Progenitor cell of endocrine pancreas (in vitro differentiated cells): ENCODE results near the gene FRMD4A. TPM values are rescaled to one million over a fixed set of nuclear protein-coding genes. Genes with fewer than 3 reads are reported as not detected.

Experiments
- DNase-seq: peaks from one replicate; pipeline ENCODE4 v3.0.0; 2021; ENCODE audit warnings: low spot score; ENCODE audit not compliant: unreplicated experiment
- H3K27ac Mint-ChIP-seq: 2 replicates; pipeline ENCODE4 v1.8.0; 2021; ENCODE audit warnings: mild to moderate bottlenecking, moderate library complexity, mixed read lengths
- H3K27me3 Mint-ChIP-seq: 2 replicates; pipeline ENCODE4 v1.8.0; 2021; ENCODE audit warnings: mixed read lengths
- H3K36me3 Mint-ChIP-seq: 2 replicates; pipeline ENCODE4 v1.8.0; 2022; ENCODE audit warnings: mixed read lengths; ENCODE audit not compliant: insufficient read depth
- H3K4me1 Mint-ChIP-seq: 2 replicates; pipeline ENCODE4 v1.8.0; 2021; ENCODE audit warnings: low read depth, mixed read lengths
- H3K4me3 Mint-ChIP-seq: 2 replicates; pipeline ENCODE4 v1.8.0; 2021; ENCODE audit warnings: low read depth, mild to moderate bottlenecking, moderate library complexity, mixed read lengths
- H3K9me3 Mint-ChIP-seq: 2 replicates; pipeline ENCODE4 v1.8.0; 2021; ENCODE audit warnings: low read depth, mixed read lengths
- CTCF ChIP-seq: fragments of 200-600 bp; sonication (generic); IDR thresholded peaks from one replicate; pipeline ENCODE4 v1.5.0; 2021; ENCODE audit warnings: antibody characterized with exemption, mild to moderate bottlenecking; ENCODE audit not compliant: unreplicated experiment
- total RNA-seq: library from RNA; stranded (reverse); gene quantifications from 2 replicates; pipeline ENCODE4 v1.2.1, GENCODE V29; 2021

The FRMD4A gene
- total RNA-seq, 1 donor from 2014 or later = 42.2 TPM

GRCh38 chr10:13997650-13998049 is 333.1 kb downstream of the FRMD4A start:
- TF ChIP-seq CTCF = no peak
- H3K4me1 Mint-ChIP-seq = no peaks in the 10 kb centered on the region
- peaks cover 13% of the 10 kb centered on the region for H3K27me3 Mint-ChIP-seq
- H3K27ac Mint-ChIP-seq = no peak overlapping the region
- DNase-seq = no peak
- H3K36me3 Mint-ChIP-seq = no peaks in the 10 kb centered on the region
- H3K9me3 Mint-ChIP-seq = no peaks in the 10 kb centered on the region
- no peak overlapping the region for H3K4me3 Mint-ChIP-seq

- TF ChIP-seq CTCF = no peak
- Mint-ChIP-seq H3K9me3 (no peaks in the 10 kb centered on the region), H3K36me3 (no peaks in the 10 kb centered on the region), H3K4me1 (peaks cover 11% of the 10 kb centered on the region), H3K27me3 (peaks cover 7% of the 10 kb centered on the region), H3K4me3 (no peak overlapping the region), H3K27ac (no peak overlapping the region)
- no peak for DNase-seq
Measured at GRCh38 chr10:13994932-13995331, 335.8 kb downstream of the FRMD4A start.

GRCh38 chr10:13993673-13994089 is 337.0 kb downstream of the FRMD4A start:
- Mint-ChIP-seq H3K27me3 (peaks cover 3% of the 10 kb centered on the region), H3K4me1 (peaks cover 11% of the 10 kb centered on the region), H3K4me3 (no peak overlapping the region), H3K36me3 (no peaks in the 10 kb centered on the region), H3K9me3 (no peaks in the 10 kb centered on the region), H3K27ac (no peak overlapping the region)
- no peak for DNase-seq
- no peak for TF ChIP-seq CTCF

GRCh38 chr10:13993169-13993568 is 337.6 kb downstream of the FRMD4A start:
- H3K9me3 Mint-ChIP-seq = no peaks in the 10 kb centered on the region
- H3K4me3 Mint-ChIP-seq = no peak overlapping the region
- DNase-seq = no peak
- H3K27me3 Mint-ChIP-seq = no peaks in the 10 kb centered on the region
- no peak overlapping the region for H3K27ac Mint-ChIP-seq
- TF ChIP-seq CTCF = no peak
- H3K36me3 Mint-ChIP-seq = no peaks in the 10 kb centered on the region
- peaks cover 11% of the 10 kb centered on the region for H3K4me1 Mint-ChIP-seq

- H3K27me3 Mint-ChIP-seq = no peaks in the 10 kb centered on the region
- TF ChIP-seq CTCF = no peak
- H3K27ac Mint-ChIP-seq = peak overlapping the region; percentile 47
- H3K9me3 Mint-ChIP-seq = no peaks in the 10 kb centered on the region
- DNase-seq = no peak
- peaks cover 11% of the 10 kb centered on the region for H3K4me1 Mint-ChIP-seq
- H3K36me3 Mint-ChIP-seq = no peaks in the 10 kb centered on the region
- H3K4me3 Mint-ChIP-seq = no peak overlapping the region
Measured at GRCh38 chr10:13991353-13991752, 339.4 kb downstream of the FRMD4A start.
